Activated CD4-positive, alpha-beta T cell treated with anti-CD3 and anti-CD28 coated beads, Interleukin-2, amount 50 U/mL, for 1 hour (primary cell): ENCODE results near the gene WBP2.
"Not testable (repeated sequence)": the region's sequence is repeated elsewhere in the genome, so short reads cannot be mapped to it uniquely, and the experiment has no call there.

Experiments
- DNase-seq: peaks from one replicate; pipeline ENCODE4 v3.0.0-alpha.2; 2020

Gene WBP2

DNA sequence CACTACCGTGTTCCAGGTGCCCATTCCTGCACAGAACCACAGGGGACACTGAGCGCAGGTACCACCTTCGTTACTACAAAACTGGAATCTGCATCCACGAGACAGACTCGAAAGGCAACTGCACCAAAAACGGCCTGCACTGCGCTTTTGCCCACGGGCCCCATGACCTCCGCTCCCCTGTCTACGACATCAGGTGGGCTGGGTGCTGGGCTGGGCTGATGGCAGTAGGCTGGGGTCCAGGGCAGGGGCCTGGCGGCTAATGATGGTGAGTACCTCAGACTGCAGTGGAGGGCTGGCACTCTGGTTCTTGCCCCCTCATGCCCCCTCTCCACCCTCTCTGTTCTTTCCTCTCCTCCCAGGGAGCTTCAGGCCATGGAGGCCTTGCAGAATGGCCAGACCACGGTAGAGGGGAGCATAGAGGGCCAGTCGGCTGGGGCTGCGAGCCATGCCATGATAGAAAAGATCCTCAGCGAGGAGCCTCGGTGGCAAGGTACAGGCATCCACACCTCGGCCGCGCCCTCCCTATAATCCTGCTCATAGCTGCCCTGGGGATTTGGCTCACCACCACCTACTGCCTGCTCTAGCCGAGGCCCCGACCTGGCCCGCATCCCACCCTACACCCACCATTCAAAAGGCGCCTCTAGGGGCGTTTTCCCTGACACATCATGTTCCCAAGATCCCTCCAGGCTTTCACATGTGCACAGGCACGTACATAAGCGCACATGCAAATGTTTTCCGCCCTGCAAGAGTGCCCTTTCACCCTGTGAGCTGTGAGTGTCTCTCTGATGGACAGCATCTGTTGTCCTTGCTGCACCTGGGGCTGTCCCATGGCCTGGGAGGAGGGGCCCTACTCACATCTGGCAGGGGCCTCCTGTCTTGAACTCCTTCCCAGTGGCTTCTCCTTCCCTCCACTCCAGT is 42.8 kb downstream of the WBP2 start:
- DNase-seq, result no peak

DNA sequence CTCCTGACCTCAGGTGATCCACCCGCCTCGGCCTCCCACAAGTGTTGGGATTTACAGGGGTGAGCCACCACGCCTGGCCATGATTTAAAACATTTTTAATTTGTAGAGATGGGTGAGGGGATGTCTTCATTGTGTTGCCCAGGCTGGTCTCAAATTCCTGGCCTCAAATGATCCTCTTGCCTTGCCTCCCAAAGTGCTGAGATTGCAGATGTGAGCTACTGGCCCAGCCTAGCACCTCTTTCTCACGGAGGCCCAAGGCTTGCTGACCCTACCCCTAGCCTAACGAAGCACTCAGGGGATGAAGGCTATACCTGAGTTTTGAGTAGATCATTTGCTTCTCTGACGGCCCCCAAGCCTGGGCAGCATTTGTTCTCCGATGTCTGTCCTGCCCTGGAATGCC is 44.0 kb downstream of the WBP2 start:
- no peak for DNase-seq

DNA sequence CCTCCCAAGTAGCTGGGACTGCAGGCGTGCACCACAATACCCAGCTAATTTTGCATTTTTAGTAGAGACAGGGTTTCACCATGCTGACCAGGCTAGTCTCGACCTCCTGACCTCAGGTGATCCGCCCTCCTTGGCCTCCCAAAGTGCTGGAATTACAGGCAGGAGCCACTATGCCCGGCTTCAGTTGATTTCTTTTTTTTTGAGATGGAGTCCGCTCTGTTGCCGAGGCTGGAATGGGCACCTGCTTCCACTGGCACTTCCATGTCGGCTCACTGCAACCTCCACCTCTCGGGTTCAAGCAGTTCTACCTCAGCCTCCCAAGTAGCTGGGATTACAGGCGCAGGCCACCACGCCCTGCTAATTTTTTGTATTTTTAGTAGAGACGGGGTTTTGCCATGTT is 44.4 kb downstream of the WBP2 start:
- not testable (repeated sequence) for DNase-seq

DNA sequence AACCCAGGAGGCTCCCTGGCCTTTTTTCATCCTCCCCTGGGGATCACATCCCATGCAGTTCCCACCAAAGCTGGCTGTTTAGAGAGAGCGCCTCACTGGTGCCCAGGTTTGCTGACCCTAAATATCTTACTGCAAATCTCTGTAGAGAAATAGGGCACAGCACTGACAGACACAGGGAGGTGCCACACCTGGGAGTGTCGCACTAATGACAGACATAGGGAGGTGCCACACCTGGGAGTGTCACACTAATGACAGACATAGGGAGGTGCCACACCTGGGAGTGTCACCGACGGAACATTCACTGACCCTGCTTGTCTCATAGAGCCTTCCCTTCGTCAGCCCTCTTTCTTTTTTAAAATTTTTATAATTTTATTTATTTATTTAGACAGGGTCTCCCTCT is 44.9 kb downstream of the WBP2 start:
- DNase-seq, result no peak

DNA sequence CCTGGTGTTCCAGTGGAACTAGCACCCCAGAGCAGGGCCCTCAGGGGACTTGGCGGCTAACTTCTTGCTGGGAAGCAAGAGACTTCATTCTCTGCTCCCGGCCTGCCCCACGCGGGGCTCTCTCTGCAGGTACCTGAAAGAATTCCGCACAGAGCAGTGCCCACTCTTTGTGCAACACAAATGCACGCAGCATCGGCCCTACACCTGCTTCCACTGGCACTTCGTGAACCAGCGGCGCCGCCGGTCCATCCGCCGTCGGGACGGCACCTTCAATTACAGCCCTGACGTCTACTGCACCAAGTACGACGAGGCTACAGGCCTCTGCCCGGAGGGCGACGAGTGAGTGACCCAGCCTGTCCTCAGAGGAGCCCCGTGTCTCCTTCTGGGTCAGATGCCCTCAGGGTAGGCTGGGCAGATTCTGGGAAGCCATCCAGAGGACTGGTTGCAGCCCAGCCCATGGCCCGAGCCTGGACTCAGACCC is 45.5 kb downstream of the WBP2 start:
- DNase-seq, result no peak

DNA sequence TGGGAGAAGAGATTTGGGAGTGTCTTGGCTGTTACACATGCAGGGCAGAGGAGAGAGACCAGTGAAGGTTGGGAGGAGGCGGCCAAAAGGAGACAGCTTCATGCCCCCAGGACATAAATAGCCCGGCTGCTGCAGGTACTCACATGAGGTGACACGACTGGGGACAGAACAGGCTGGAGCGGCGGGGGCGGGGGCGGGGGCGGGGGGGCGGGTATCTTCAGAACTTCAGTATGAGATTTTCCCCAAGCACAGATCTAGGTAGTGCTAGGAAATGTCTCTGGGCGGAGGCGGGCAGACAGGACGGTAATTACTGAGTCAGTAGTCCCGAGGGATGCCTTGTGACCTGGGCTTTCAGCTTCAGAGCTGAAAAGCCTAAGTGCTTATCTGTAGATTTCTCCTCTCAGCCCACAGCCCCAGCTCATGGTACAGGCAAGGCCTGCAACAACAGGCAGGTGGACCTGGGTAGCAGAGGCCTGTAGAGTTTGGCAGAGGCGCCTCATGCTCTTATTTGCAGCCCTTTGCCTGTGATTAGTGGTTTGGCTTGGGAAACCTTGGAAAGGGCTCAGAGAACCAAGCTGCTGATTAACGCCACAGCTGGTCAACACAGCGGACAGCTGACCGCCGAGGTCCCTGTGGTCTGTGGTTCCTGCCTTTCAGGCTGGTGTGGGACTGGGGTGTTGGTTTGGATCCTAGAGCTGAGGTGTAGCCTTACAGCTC is 46.1 kb downstream of the WBP2 start:
- DNase-seq, result no peak

DNA sequence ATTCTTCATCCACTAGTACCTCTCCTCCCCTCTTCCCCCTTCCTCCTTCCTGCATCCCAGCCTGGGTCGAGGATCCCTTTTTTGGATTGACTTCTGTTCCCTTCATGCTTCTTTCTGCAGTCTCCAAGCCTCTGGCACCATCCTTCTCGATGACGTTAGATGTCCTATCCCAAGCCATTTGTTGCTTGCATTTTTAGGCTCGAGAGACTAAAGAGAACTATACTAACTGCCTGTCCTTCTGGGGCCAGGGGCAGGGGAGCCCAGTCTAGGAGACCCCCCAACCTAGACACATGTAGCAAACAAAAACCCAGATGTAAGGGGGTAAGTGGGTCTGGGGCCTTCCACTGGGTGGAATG is 46.6 kb downstream of the WBP2 start:
- DNase-seq, result no peak

DNA sequence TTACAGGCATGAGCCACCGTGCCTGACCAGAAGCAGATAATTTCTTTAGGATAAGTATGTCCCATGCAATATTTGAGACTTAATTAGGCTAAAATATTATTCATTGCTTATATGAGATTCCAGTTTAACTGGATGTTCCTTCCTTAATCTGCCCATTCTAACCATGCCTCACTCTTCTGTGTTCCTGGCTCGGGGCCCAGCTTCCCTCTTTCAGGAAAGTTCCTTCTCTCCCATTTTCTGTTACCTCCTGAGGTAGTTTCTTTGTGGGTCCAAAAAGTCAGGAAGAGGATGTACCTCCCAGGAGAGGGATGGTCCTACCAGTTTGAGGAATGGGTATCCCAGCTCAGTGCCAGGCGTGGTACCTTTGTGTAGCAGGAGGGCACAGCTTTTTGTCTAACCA is 47.3 kb downstream of the WBP2 start:
- DNase-seq, result no peak

DNA sequence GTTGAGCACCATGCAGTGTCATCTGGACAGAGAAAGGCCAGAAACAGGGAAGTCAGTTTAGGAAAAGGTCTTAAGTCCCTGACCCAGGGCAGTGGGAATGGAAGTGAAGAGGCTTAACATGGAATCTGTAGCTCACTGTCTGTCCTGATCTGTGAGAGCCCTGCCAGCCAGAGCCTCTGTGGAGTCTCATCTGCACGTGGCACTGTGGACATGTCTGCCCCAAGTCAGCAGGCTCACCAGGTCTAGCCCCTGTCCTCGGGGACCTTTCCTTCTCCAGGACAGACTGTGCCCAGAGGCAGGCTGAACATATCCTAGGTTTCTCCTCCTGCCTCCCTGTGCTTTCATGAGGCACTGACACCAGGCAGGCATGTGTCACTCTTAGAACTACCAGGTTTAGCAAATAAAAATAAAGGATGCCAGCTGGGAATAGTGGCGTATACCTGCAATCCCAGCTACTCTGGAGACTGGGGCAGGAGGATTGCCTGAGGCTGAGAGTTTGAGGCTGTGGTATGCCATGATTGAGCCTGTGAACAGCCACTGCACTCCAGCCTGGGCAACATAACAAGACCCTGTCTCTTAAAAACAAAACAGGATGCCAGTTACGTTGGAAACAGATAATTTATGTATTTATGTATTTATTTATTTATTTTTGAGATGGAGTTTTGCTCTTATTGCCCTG is 48.2 kb downstream of the WBP2 start:
- no peak for DNase-seq

DNA sequence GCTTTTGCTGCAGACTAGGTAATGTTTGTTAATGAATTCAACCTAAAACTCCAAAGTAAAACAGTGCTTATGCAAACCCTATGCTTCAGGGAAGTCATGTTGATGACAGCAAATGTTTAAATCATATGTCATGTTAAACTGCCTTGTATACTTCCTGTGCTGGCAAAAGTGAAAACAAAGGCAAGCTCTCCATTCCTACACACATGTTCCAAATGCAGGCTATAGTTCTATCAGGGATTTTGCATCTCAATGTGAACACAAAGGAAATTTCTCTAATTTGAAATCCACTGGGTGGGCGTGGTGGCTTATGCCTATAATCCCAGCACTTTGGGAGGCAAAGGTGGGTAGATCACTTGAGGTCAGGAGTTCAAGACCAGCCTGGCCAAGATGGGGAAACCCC is 51.3 kb downstream of the WBP2 start:
- no peak for DNase-seq

DNA sequence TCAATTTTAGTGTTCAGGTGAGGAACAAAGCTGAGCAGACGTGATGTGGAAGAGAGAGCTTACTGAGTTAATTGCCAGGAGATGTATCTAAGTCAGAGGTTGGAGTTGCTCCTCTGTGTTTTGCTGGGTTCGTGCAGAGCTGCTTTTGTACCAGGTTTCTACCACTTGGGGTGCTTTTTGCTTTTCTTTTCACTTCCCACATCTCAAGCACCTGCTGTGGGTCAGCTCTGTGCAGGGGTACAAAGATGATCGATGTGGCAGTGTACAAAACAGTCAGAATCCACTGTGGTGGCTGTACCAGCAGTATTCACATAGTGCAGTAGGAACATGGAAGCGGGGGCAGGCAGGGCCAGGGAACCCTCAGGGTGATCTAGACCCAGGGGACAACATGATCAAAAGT is 55.7 kb downstream of the WBP2 start:
- no peak for DNase-seq

DNA sequence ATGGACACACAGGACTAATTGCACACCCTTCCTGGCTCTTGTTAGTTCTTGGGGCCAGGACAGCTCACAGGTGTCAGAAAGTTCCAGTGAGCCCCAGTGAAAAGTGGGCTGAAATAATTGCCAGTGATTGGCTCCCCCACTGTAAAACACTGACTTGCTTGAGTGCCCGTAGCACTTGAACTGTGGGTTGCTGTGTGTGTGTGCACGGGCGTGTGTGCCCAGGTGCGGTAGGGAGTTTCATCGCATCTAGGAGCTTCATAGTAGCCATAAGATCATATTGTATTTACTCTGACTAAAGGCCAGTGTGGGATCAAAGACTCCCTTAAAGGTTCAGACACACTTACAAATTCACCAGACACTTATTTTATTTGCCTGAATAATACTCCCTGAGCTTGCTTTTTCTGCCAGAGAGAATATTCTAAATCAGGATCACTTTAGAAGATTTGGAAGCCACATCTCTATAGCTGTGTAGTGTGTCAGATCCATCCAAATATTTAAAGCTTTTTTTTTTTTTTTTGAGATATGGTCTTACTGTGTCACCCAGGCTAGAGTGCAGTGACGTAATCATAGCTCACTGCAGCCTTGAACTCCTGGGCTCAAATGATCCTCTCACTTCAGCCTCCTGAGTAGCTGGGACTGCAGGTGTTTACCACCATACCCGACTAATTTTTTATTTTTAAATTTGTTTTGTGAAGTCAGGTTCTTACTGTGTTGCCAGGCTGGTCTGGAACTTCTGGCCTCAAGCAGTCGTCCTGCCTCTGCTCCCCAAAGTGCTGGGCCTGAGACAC is 59.1 kb downstream of the WBP2 start:
- no peak for DNase-seq
